22Rv1 (cell line): ENCODE measurements around the gene RNASE7.

Experiments
- H3K27ac ChIP-seq: fragments of 450-650 bp; 2 replicates; pipeline ENCODE4 v1.5.1; 2017
- CTCF ChIP-seq: fragments of 450-650 bp; IDR thresholded peaks from 2 replicates; pipeline ENCODE4 v1.5.1; 2017; ENCODE audit warnings: mild to moderate bottlenecking
- ZFX ChIP-seq: fragments of 450-650 bp; IDR thresholded peaks from 2 replicates; pipeline ENCODE4 v1.6.1; 2017; ENCODE audit warnings: antibody characterized with exemption, borderline replicate concordance

RNASE7 gene

DNA sequence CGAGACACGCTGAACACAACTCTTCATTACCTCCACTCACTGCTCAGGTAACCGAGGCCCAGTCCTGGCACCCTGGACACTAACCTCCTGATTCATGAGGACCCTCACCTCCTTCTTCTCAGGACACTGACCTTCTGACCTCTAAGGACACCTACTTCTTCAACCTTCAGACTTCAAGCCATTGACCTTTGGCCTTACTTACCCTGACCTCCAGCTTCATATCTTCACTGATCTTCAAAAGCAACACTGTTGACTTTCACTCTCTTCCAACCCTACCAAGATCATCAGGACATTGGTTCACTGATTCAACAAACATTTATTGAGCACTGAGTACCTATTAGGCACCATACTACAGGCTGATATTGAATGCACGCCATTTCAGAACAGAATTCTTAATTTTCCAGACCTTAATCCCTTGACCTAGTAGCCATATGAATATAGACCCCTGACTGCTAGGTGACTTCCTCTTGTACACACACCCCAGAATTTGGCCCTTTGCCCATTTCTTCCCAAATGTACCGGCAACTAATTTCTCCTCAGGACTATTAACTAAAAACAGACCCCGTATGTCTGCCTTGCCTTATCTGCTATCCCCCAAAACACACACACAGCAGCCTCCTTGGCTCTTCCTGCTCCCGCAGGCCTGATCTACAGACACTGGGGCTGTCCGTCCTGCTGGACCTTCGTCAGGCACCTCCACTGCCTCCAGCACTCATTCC lies 33.7 kb downstream of the RNASE7 start:
- TF ChIP-seq CTCF (no peak), ZFX (no peak)
- H3K27ac ChIP-seq = no peak overlapping the region

DNA sequence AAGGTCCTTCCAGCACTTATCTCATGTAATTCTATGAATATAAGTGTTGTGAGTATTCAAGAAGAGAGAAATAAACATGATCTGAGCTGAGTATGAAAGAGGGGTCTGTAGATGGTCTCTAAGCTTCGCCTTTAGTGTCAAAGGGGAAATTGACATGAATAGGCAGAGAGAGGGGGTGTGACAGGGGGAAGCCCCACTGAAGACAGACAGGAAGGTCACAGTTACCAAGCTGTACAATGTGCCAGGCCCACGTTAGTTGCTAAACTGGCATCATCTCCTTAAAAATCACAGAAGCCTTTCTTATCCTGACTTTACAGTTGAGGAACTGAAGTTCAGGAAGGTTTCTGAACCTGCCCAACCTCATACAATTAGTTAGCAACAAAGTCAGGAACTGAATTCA lies 35.5 kb downstream of the RNASE7 start:
- no peak overlapping the region for H3K27ac ChIP-seq
- TF ChIP-seq CTCF = no peak
- no peak for TF ChIP-seq ZFX

GRCh38 chr14:21078287-21078686 lies 36.1 kb downstream of the RNASE7 start:
- TF ChIP-seq ZFX (no peak), CTCF (no peak)
- no peak overlapping the region for H3K27ac ChIP-seq

GRCh38 chr14:21078726-21079125 lies 36.6 kb downstream of the RNASE7 start:
- H3K27ac ChIP-seq = no peak overlapping the region
- TF ChIP-seq ZFX (no peak), CTCF (no peak)

GRCh38 chr14:21081521-21082142 lies 39.5 kb downstream of the RNASE7 start:
- no peak for TF ChIP-seq CTCF
- TF ChIP-seq ZFX = no peak

GRCh38 chr14:21083565-21084325 lies 41.6 kb downstream of the RNASE7 start:
- TF ChIP-seq CTCF (no peak), ZFX (no peak)
- no peak overlapping the region for H3K27ac ChIP-seq

More at GRCh38 chr14:21081521-21082142, 39.5 kb downstream of the RNASE7 start:
- H3K27ac ChIP-seq = no peak overlapping the region

DNA sequence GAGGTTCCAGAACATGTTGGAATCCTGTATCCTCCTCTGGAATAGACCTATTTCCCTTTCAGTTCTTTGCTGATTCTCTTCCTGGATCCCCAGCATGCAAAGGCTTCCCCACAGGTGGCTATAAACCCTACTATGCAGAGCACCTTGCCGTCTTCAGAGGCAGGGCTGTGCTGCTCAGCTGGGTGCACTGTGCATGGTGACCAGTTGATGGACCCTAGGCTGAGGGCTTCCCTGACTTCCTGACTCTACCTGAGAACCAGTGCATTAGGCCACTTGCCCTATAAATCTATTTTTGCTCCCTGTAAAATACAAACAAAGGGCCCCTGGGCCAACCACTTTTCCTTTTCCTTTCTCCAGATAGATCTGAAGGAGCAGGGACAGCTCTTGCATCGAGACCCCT lies 42.2 kb downstream of the RNASE7 start:
- TF ChIP-seq ZFX = no peak
- no peak for TF ChIP-seq CTCF
- no peak overlapping the region for H3K27ac ChIP-seq
